Transverse colon (tissue), 4 donors: ENCODE measurements around the gene TNKS2. TPM values are rescaled to one million over a fixed set of nuclear protein-coding genes. Genes with fewer than 3 reads are reported as not detected.

Source experiments
- DNase-seq: peaks from one replicate; pipeline ENCODE4 v3.0.0-alpha.2; 2019
- H3K27ac ChIP-seq, 4 donors: fragments of 200-600 bp; sonication (generic); 2 replicates each; pipeline ENCODE4 v1.5.1; 2016 to 2018; ENCODE audit warnings: inconsistent platforms in 4 of 4
- H3K27me3 ChIP-seq: fragments of 200-600 bp; sonication (generic); 2 replicates; pipeline ENCODE4 v1.5.1; 2017; ENCODE audit warnings: inconsistent platforms
- H3K36me3 ChIP-seq, 4 donors: fragments of 200-600 bp; sonication (generic); 2 replicates each; pipeline ENCODE4 v1.5.1; 2017 to 2019; ENCODE audit warnings: inconsistent platforms in 4 of 4
- H3K4me1 ChIP-seq, 4 donors: fragments of 200-600 bp; sonication (generic); 2 replicates each; pipeline ENCODE4 v1.5.1; 2017 to 2020; ENCODE audit warnings: inconsistent platforms in 4 of 4
- H3K4me3 ChIP-seq, 4 donors: fragments of 200-600 bp; sonication (generic); 1 replicate in 1 of 4; 2 replicates in 3 of 4; pipeline versions ENCODE4 v1.5.1 to v1.6.1; 2017 to 2019; ENCODE audit warnings: inconsistent platforms in 4 of 4
- H3K9me3 ChIP-seq, 2 donors: fragments of 200-600 bp; sonication (generic); 2 replicates each; pipeline ENCODE4 v1.5.1; 2017 to 2019; ENCODE audit warnings: inconsistent platforms in 2 of 2
- EP300 ChIP-seq: sonication (generic); formaldehyde crosslinking; IDR thresholded peaks from one replicate; pipeline ENCODE4 v1.6.1; 2017; ENCODE audit warnings: antibody characterized with exemption, low read depth
- POLR2A ChIP-seq: fragments of 450-650 bp; IDR thresholded peaks from one replicate; pipeline ENCODE4 v1.6.1; 2016; ENCODE audit warnings: antibody characterized with exemption, mild to moderate bottlenecking, moderate library complexity
- POLR2AphosphoS5 ChIP-seq, 3 donors: sonication (generic); formaldehyde crosslinking; IDR thresholded peaks; one replicate each; pipeline ENCODE4 v1.6.1; 2016; ENCODE audit warnings: antibody characterized with exemption in 3 of 3
- WGBS, 2 donors: methylation state at CpG; one replicate each; pipeline ENCODE4 v1.1.5; 2018; ENCODE audit warnings: low coverage in 1 of 2; 5-methylcytosine and 5-hydroxymethylcytosine counted together
- in situ Hi-C, 4 donors: fragments of 200-750 bp; cut with MboI; loops; one replicate each; pipeline versions ENCODE4 v1.15.0 to v1.15.1; 2017; ENCODE audit warnings: low sequenced_read_pairs in 3 of 4, low pct_ligation_motif_present in 1 of 4, low pct_unique_long_range_greater_than_20kb in 1 of 4
- intact Hi-C: fragments of 100-400 bp; cut with DNase I; formaldehyde crosslinking; loops from one replicate; pipeline ENCODE4 v1.15.1; 2023; ENCODE audit warnings: low total_unique reads
- total RNA-seq, 4 donors: library from RNA; depleted of rRNA; stranded (reverse); fragments of >200 nt; gene quantifications; one replicate each; pipeline ENCODE4 v1.1.0, GENCODE V29; 2016
- TF ChIP-seq, protein P1 (sequence below), 5 experiments: fragments of 200-600 bp in 3 of 5; fragments of 450-650 bp in 2 of 5; sonication (generic) in 3 of 5; IDR thresholded peaks; 1 replicate in 2 of 5; 2 replicates in 3 of 5; pipeline ENCODE4 v1.5.1; 2016 to 2017; ENCODE audit warnings: antibody characterized with exemption in 5 of 5, inconsistent platforms in 3 of 5, mild to moderate bottlenecking in 2 of 5, moderate library complexity in 1 of 5

Gene TNKS2
- total RNA-seq, 4 donors from 2014 or later = 27.2 to 38.7 (median 31.6) TPM

DNA sequence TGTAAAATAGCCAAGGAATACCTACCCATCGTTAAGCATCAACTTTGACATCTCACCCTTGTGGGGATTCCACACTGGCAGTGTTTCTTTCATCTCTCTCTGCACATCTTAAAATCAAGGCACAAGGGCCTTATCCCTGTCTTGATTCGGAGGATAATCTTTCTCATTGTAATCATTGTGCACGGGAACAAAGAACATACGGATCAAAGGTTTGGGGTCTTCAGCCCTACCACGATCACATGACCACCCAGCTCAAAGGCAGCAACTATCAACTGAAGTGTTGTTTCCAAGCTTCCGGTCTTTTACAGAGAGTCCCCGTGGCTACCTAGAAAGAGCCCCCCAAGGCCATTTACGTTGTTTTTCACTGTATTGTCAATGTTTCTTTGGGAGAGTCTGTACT is 99.2 kb downstream of the TNKS2 start:
- in situ Hi-C loops (no loop called here), intact Hi-C loops (no loop called here)
- Histone ChIP-seq H3K4me1 (no peaks in the 10 kb centered on the region), H3K4me3 (no peak overlapping the region), H3K36me3 (no peaks in the 10 kb centered on the region), H3K27ac (no peak overlapping the region), H3K9me3 (no peaks in the 10 kb centered on the region), H3K27me3 (no peaks in the 10 kb centered on the region)
- TF ChIP-seq, protein P1, sequence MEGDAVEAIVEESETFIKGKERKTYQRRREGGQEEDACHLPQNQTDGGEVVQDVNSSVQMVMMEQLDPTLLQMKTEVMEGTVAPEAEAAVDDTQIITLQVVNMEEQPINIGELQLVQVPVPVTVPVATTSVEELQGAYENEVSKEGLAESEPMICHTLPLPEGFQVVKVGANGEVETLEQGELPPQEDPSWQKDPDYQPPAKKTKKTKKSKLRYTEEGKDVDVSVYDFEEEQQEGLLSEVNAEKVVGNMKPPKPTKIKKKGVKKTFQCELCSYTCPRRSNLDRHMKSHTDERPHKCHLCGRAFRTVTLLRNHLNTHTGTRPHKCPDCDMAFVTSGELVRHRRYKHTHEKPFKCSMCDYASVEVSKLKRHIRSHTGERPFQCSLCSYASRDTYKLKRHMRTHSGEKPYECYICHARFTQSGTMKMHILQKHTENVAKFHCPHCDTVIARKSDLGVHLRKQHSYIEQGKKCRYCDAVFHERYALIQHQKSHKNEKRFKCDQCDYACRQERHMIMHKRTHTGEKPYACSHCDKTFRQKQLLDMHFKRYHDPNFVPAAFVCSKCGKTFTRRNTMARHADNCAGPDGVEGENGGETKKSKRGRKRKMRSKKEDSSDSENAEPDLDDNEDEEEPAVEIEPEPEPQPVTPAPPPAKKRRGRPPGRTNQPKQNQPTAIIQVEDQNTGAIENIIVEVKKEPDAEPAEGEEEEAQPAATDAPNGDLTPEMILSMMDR (IDR thresholded peaks at IDR 0.05) = no peak
- TF ChIP-seq POLR2AphosphoS5 (IDR thresholded peaks at IDR 0.05) (no peak), POLR2A (no peak), EP300 (no peak)
- WGBS, 2 donors = 74% methylated on average over 7 to 8 of the region's 8 CpGs
- DNase-seq = no peak

DNA sequence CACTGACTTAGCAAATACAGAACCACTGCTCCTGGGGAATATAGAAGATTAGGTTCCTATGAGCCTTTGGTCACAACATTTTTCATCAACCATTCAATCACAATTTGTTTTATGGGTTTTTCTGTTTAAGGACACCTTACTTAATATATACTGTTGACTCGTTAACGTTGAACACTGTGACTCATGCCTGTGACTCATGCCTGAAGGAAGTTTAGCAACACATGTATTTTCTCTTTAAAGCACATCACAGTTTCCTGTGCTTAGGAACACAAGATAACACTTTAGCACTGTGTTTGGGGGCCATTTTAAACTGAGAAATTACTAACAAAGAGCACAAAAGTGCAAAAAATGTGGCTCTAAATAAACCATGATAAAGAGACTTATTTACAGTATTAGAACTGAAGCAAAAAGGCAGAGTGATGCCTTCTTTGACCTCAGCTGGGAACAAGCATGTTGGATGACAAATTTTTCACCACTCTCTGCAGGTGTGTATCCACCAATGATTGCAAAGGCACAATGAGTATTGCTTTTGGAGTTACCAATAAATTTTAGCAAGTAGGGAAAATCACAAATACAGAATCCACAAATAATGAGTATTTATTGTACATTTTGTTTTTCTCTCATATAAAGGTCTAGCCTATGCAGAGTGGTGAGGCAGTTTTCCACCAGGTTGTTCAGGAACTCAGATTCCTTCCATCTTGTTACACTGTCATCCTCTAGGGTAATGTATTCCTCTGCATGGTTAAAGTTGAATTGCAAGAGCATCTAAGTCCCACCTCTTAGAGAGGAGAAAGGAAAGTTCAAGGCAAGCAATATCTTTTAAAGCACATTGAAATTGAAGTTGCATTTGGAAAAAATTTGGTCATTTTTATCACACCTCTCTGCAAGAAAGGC is 103.8 kb downstream of the TNKS2 start:
- in situ Hi-C loops (loop anchor here (25.0 kb wide), 2 partner anchors 115 to 515 kb away; partner anchors contain the start of gene TNKS2 (in 1 of the 4)), intact Hi-C loops (no loop called here)
- H3K4me1 ChIP-seq = no peaks in the 10 kb centered on the region
- H3K27me3 ChIP-seq = no peaks in the 10 kb centered on the region
- no peaks in the 10 kb centered on the region for H3K36me3 ChIP-seq
- TF ChIP-seq POLR2AphosphoS5 (IDR thresholded peaks at IDR 0.05) (peak in 1 of 3 donors; percentile 7), EP300 (no peak), POLR2A (no peak)
- TF ChIP-seq, protein P1 (IDR thresholded peaks at IDR 0.05) = no peak
- no peak overlapping the region for H3K27ac ChIP-seq
- H3K9me3 ChIP-seq = no peaks in the 10 kb centered on the region
- no peak for DNase-seq
- 0 to 5% methylated on average over 2 of the region's 2 CpGs for WGBS, 2 donors
- H3K4me3 ChIP-seq = no peak overlapping the region

DNA sequence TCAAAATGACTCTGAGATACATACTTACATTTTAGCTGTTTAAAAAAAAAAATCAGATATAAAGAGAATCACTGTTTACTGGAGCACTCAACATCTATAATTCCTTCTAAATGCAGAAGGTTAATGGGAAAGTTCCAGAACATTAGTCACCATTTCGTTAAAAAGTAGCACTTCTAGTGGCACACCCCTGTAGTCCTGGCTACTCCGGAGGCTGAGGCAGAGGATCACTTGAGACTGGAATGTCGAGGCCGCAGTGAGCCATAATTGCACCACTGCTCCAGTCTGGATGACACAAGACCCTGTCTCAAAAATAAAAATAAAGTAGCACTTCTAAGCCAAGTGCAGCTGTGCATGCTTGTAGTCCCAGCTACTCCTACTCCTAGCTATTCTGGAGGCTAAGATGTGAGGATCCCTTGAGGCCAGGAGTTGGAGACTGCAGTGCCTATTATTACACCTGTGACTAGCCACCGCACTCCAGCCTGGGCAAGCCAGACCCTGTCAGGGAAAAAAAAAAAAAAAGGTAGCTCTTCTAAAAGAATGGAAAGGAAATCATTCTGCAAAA is 108.9 kb downstream of the TNKS2 start:
- TF ChIP-seq POLR2A = no peak
- TF ChIP-seq, protein P1 (IDR thresholded peaks at IDR 0.05) = no peak
- no peak for TF ChIP-seq EP300
- no peak for TF ChIP-seq POLR2AphosphoS5 (IDR thresholded peaks at IDR 0.05)
- H3K27ac ChIP-seq = no peak overlapping the region
- peaks cover 0 to 20% (median 3%) of the 10 kb centered on the region in 4 donors for H3K4me1 ChIP-seq
- no peaks in the 10 kb centered on the region for H3K27me3 ChIP-seq
- no peak overlapping the region for H3K4me3 ChIP-seq
- intact Hi-C loops (no loop called here), in situ Hi-C loops (loop anchor here (25.0 kb wide), 2 partner anchors 120 to 520 kb away; partner anchors contain the start of gene TNKS2 (in 1 of the 4))
- WGBS, 2 donors = 83 to 84% methylated on average over 1 to 5 of the region's 5 CpGs
- no peaks in the 10 kb centered on the region for H3K9me3 ChIP-seq
- DNase-seq = no peak
- H3K36me3 ChIP-seq = no peaks in the 10 kb centered on the region

DNA sequence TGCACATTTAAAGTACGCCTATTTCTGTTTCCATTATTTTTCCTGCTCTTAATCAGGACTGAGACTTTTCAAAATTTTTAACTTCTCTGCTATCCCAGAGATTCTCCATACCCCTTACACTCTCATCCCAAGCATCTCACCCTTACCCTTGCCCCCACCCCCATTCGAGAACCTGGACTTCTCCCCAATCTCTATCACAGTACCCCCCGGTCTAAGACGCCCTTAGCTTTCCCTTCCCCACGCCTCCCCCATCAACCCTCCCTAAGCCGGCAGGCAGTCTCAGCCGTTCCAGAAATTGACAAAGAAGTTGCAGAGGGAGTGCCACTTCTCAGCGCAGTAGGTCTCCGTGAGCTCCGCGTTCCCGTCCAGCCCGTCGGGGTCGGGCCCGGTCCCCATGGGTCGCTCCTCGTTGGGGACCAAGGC is 109.7 kb downstream of the TNKS2 start:
- H3K36me3 ChIP-seq = no peaks in the 10 kb centered on the region
- no peak for TF ChIP-seq POLR2AphosphoS5 (IDR thresholded peaks at IDR 0.05)
- no peak for TF ChIP-seq POLR2A
- no peak for TF ChIP-seq EP300
- TF ChIP-seq, protein P1 (IDR thresholded peaks at IDR 0.05) = no peak
- peaks cover 0 to 20% (median 3%) of the 10 kb centered on the region in 4 donors for H3K4me1 ChIP-seq
- H3K27ac ChIP-seq = peak overlapping the region; percentile 76 to 84 (median 81)
- WGBS, 2 donors = 4 to 28% methylated on average over 2 to 18 of the region's 18 CpGs
- intact Hi-C loops = no loop called here
- no peak for DNase-seq
- peak overlapping the region; percentile 56 to 94 (median 78) for H3K4me3 ChIP-seq
- in situ Hi-C loops = loop anchor here (25.0 kb wide), 2 partner anchors 121 to 521 kb away; partner anchors contain the start of gene TNKS2 (in 1 of the 4)
- no peaks in the 10 kb centered on the region for H3K9me3 ChIP-seq
- H3K27me3 ChIP-seq = no peaks in the 10 kb centered on the region
